IMR-90 (cell line): ENCODE measurements around the gene ATP2B2.

ENCODE experiments used
- CEBPB ChIP-seq: IDR thresholded peaks from 2 replicates; pipeline ENCODE4 v1.6.1; 2012; ENCODE audit warnings: low read depth, low read length, improper control_type of control experiment
- CHD1 ChIP-seq: IDR thresholded peaks from 2 replicates; pipeline ENCODE4 v1.6.1; 2012; ENCODE audit warnings: low read depth, low read length, improper control_type of control experiment
- MAZ ChIP-seq: IDR thresholded peaks from 2 replicates; pipeline ENCODE4 v1.6.1; 2012; ENCODE audit warnings: low read depth, mild to moderate bottlenecking, low read length, improper control_type of control experiment, moderate library complexity, borderline replicate concordance
- MXI1 ChIP-seq: IDR thresholded peaks from 2 replicates; pipeline ENCODE4 v1.6.1; 2012; ENCODE audit warnings: low read depth, mild to moderate bottlenecking, low read length, moderate library complexity, borderline replicate concordance
- POLR2A ChIP-seq: IDR thresholded peaks from 2 replicates; pipeline ENCODE4 v1.6.1; 2012; ENCODE audit warnings: mild to moderate bottlenecking, low read depth, low read length
- RCOR1 ChIP-seq: IDR thresholded peaks from 2 replicates; pipeline ENCODE4 v1.6.1; 2012; ENCODE audit warnings: mild to moderate bottlenecking, low read length, improper control_type of control experiment; ENCODE audit not compliant: insufficient replicate concordance
- RFX5 ChIP-seq: IDR thresholded peaks from 2 replicates; pipeline ENCODE4 v1.8.0; 2012; ENCODE audit warnings: low read depth, mild to moderate bottlenecking, low read length, moderate library complexity
- SMC3 ChIP-seq: fragments of 150-350 bp; IDR thresholded peaks from 2 replicates; pipeline ENCODE4 v1.6.1; 2016; ENCODE audit warnings: low read depth, mild to moderate bottlenecking, antibody characterized with exemption, low read length, moderate library complexity
- TF ChIP-seq, protein P1 (sequence below): conservative IDR thresholded peaks from 2 replicates; pipeline ENCODE4 v1.5.1; 2012; ENCODE audit warnings: mild to moderate bottlenecking, low read depth, low read length, improper control_type of control experiment
- TF ChIP-seq, protein P2 (sequence below): fragments of 150-350 bp; IDR thresholded peaks from 2 replicates; pipeline ENCODE4 v1.6.1; 2017; ENCODE audit warnings: mild to moderate bottlenecking, antibody characterized with exemption, low read length, low read depth

DNA sequence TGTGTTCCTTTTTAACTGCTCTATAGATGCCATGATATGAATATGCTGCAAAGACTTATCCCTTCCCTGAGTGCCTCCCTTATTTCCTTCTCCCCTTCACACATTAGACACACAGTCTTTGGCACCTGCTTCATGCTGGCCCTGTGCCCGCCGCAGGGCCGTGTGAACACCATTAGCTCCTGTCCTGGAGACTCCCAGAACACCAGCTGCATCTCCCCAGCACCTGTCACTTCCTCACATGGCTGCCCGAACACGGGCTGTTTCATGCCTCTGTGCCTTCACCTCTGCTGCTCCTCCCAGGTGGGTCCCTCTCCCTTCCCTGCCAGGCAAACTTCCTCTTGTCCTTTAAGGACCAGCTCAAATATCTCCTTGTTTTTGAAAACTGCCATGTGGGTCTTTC, 144.0 kb downstream of the ATP2B2 start:
- TF ChIP-seq, protein P1, sequence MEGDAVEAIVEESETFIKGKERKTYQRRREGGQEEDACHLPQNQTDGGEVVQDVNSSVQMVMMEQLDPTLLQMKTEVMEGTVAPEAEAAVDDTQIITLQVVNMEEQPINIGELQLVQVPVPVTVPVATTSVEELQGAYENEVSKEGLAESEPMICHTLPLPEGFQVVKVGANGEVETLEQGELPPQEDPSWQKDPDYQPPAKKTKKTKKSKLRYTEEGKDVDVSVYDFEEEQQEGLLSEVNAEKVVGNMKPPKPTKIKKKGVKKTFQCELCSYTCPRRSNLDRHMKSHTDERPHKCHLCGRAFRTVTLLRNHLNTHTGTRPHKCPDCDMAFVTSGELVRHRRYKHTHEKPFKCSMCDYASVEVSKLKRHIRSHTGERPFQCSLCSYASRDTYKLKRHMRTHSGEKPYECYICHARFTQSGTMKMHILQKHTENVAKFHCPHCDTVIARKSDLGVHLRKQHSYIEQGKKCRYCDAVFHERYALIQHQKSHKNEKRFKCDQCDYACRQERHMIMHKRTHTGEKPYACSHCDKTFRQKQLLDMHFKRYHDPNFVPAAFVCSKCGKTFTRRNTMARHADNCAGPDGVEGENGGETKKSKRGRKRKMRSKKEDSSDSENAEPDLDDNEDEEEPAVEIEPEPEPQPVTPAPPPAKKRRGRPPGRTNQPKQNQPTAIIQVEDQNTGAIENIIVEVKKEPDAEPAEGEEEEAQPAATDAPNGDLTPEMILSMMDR, result no peak
- no peak for TF ChIP-seq RFX5
- no peak for TF ChIP-seq MXI1
- TF ChIP-seq, protein P2, sequence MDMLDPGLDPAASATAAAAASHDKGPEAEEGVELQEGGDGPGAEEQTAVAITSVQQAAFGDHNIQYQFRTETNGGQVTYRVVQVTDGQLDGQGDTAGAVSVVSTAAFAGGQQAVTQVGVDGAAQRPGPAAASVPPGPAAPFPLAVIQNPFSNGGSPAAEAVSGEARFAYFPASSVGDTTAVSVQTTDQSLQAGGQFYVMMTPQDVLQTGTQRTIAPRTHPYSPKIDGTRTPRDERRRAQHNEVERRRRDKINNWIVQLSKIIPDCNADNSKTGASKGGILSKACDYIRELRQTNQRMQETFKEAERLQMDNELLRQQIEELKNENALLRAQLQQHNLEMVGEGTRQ, result no peak
- no peak for TF ChIP-seq SMC3
- no peak for TF ChIP-seq POLR2A
- no peak for TF ChIP-seq CEBPB
- no peak for TF ChIP-seq MAZ
- no peak for TF ChIP-seq CHD1
- TF ChIP-seq RCOR1, result no peak
